HG03558 (cell line): ENCODE measurements around the gene HDAC7.

ENCODE experiments used
- ATAC-seq: cut with Tn5 transposase; IDR thresholded peaks from one replicate; pipeline ENCODE4 v1.9.1; 2021; ENCODE audit warnings: moderate number of reproducible peaks; ENCODE audit not compliant: unreplicated experiment; ENCODE audit errors: extremely low read depth

Gene HDAC7

DNA sequence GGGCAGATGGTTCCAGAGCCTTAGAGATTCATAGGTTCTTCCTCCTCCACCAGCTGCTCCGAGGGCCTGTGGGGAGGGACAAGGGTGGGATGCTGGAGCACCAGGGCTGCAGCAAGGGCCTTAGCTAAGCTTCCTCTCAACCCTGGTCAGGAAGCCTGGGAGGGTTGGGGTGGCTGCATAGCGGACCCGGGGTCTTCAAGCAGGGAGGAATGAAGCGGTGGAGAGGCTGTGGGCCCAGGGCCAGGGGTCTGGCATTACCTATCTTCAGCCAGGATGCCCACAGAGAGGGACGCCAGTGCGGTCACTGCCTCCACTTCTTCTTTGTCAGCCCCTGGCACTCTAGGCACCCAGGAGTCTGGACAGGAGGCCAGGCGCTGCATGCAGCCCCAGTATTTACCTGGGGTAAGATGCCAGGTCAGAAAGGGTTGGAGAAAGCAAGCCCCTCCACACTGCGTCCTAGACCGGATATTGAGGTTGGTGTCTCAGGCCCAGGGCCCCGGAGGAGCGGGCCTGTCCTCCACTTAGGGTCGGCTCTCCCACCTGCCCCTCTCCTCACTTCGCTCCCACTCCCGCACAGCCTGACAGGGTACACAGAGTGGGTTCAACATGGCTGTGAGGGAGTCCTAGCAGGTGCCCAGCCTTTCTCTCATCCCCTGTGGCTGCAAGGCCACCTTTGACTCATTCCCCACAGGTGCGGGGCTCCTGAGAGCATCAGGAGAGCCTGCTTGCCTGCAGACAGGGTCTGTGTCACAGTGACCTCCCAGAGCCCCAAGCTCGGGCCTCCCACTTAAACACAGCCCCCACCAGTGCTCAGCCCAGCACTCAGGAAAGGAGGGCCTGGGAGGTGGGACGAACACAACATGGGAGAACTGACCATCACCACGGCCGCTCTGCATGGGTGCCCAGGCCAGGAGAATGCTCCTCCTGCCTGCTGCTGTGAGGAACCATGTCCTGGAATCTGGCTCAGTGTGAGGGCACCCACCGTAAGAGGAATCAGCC is 35.6 kb downstream of the HDAC7 start:
- no peak for ATAC-seq

DNA sequence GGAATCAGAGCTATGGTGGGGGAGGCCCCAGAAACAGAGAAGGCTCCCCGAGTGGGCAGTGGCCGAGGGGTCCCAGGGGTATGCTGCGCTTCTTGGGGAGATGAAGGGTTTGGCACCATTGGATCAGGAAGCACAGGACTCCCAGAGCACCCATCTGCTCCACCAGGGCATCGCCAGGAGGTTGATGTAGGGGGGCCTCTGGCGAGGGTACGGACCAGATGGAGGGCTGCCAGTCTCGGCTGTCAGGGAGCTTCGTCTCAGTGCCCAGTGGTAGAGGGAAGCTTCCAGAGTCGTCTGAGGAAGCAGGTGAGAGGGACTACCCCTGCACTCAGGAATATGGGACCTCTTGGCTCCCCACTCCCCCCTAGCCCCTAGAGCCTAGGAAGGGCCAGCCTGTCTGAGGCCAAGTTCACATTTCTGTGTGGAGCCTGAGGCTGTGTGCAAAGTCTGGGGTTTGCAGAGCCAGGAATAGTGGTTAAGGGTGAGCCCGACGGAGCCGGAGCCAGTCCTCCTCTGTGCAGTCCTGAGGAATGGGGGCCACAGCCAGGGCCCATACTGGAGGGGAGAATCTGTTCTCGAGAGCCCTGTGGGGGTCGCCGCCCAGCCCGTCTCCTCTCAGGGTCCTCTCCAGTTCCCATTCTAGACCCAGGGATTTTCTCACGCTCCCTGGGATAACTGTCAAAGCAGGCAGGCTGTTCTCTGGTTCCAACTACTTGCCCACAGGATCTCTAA is 36.5 kb downstream of the HDAC7 start:
- no peak for ATAC-seq

DNA sequence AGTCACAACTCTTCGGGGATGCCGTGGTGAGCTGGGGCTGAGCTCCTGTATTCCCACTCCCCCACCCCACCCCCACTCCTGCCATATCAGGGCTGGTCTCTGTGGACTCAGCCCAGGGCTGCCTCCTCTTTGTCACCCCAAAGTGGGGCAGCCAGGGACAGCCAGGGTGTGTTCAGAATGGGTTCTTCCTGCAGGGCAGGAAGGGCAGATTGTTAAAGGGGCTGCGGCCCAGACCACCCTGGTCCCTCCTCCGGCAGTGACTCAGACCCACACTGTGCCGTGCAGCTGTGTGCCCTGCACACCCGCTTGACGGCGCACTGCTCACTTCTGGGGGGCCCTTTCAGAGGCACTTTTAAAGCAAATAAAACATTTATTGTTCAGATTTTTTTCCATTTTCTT is 37.3 kb downstream of the HDAC7 start:
- ATAC-seq, result no peak

DNA sequence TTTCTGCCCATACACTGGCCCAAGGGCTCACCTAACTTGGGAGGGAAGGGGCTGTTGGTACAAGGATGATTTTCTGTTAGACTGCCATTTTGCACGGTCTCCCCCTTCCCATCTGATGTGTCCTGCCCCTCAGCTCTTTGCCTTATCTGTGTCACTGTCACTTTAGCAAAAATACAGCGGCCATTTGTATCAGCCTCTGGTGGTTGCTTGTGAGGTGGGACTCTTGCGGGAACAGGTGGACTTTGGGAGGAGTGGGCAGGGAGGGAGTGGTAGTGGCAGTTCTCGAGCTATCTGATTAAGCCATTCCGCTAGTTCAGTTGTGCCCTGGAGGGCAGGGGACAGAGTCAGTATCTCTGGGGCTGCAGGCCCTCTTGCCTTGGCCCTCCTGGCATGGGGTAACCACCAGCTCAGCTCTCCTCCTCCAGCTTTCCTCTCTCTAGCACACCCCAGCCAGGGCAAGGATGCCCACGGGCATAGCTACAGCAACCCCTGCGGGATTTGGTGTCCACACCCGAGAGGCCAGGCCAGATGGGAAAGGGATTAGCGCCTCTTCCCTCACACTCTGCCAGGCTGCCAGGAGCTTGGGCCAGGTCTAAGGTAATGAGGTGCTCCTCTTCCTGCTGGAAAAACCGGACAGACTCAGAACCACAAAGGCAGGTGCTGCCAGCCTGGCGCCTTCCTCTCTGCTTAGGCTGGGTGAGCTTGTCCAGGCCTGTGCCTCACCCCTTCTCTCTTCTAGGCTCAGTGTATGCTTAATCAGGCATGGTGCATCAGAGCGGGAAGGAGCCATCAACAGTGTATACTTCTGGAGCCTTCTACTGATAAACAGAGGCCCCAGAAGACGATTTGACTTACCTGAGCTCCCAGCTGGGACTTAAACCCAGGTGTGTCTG is 38.0 kb downstream of the HDAC7 start:
- ATAC-seq, result no peak

DNA sequence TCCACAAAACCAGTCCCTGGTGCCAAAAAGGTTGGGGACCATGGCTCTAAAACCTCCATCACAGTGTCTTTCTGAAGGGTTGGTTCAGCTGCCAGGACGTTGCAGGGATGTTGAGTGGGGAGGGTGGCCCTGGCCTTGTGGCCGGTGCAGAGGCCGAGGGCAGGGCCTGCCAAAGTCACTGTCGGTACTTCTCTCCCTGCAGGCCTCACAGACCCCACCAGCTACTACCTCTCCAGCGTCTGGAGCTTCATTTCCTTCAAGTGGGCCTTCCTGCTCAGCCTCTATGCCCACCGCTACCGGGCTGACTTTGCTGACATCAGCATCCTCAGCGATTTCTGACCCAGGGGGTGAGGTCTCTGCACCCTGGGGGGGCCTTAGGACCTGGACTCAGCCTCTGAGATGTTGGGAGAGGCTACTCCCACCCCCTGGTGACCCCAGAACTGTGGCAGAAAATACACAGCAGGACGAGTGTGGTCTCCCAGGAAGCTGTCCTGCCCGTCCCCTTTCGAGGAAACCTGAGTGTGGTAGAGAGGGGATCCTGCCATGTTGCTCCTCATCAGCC is 39.7 kb downstream of the HDAC7 start:
- ATAC-seq, result no peak

DNA sequence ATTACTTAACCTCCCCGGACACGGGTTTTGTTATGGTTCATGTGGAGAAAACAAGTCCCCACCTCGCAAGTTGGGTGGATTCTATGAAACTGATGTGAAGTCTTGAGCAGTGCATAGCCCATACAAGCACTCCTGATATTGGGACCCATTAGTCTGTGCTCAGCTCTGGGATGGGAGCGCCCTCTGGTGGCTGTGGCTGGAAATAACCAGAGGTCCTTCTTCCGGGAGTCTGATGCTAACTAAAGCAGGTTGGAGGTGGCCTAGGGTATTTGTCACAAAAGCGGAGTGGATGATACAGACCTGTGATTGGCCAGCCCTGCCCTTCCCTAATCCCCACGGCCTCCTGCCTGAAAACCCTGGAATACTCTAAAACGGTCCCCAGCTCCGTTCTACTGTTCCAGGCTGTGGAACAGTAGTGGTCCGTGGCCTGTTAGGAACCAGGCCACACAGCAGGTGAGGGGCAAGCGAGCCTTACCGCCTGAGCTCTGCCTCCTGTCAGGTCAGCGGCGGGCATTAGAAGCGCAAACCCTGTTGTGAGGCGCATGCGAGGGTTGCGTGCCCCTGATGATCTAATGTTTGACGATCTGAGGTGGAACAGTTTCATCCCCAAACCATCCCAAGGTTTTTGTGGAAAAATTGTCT is 40.3 kb downstream of the HDAC7 start:
- ATAC-seq, result no peak

DNA sequence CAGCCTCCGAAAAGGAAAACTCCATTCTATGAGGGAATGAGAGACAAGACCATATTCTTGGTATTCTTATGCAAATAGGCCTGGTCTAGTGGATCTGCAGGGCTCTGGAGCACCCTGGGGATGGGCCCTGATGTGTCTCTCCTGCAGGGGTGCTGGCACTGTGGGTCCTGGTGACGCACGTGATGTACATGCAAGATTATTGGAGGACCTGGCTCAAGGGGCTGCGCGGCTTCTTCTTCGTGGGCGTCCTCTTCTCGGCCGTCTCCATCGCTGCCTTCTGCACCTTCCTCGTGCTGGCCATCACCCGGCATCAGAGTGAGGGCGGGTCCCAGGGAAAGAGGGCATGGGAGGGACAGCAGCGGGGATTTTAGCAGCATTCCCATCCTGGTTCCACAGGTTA is 40.8 kb downstream of the HDAC7 start:
- ATAC-seq, result no peak

DNA sequence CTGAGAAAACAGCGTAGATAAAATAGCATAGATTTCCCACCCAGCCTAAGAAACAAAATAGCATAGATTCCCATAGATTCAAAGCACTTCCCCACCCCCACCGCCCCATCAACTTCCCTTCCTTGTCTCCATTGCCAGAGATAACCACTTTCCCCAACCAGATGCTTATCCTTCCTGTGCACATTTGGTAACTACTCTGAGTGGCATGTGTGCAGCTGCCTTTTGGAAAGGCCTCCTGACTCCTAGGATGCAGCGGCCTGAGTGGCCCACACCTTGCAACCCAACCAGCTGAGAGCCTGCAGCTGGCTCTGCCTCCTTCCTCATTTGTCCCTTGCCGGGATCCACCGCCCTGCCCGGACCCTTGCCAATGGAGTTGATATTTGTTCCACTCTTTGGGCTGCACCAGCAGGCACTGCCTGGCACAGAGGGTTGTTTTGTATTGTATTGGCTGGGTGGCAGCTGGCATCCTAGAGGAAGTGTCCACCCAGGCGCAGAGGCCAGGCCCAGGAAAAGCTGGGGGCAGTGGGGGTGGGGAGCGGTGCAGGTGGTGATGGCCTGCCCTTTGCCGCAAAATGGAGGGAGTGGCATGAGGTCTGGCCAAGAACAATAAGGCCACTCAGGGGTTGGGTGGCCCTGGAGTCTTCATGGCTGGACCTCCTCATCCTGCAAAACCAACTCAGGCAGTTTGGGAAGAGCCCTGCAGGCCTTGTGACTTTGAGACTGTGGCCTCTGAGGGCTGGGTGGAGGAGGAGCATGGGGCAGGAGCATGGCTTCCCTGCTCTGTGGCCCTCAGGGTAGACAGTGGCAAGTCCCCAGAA is 41.8 kb downstream of the HDAC7 start:
- ATAC-seq, result no peak

DNA sequence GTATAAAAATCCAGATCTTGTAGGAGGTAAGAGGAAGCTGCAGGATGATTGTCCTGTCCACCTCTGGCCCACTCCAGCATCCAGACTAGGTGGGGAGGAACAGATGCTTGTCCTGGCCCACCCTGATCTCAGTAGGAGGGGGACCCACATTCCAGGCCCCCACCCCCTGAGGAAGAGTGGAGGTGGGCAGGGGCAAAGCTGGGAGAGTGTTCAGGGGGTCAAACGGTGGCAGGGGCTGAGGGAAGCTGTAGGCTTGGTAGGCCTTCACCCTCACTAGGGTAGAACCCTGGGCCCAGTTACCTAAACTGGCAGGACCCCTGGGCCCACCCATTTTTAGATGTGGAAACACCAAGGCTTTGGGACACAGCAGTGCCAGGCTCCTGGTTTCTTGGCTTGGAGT is 42.6 kb downstream of the HDAC7 start:
- ATAC-seq, result no peak

DNA sequence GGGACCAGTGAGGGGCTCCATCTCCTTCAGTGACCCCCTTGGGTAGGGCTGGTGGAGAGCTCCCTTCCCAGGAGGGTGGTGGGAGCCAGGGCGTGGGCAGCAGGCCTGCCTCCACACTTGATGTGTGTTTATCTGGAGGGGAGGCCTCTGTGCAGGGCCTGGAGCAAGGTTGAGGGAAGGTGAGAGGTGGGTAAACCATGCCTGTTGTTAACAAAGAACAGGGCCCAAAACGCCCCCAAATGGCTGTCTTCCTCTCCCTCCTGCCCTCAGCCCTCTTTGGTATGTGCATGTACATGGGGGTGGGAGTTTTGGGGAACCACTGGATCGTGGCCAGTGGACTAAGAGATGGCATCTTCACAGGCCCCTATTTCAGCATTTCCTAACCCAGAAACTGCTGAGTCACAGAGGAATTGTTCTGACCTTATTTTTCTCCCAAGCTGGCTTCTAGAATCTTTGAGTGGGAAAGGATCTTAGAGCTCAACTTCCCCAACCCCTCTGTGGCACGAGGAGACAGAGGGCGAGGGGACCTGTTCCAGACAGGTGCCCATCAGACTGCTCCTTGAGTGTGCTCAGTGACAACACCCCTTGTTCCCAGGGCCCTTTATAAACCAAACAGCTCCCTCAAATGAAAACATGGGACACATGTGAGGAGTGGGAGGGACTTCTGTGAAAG is 43.1 kb downstream of the HDAC7 start:
- no peak for ATAC-seq

DNA sequence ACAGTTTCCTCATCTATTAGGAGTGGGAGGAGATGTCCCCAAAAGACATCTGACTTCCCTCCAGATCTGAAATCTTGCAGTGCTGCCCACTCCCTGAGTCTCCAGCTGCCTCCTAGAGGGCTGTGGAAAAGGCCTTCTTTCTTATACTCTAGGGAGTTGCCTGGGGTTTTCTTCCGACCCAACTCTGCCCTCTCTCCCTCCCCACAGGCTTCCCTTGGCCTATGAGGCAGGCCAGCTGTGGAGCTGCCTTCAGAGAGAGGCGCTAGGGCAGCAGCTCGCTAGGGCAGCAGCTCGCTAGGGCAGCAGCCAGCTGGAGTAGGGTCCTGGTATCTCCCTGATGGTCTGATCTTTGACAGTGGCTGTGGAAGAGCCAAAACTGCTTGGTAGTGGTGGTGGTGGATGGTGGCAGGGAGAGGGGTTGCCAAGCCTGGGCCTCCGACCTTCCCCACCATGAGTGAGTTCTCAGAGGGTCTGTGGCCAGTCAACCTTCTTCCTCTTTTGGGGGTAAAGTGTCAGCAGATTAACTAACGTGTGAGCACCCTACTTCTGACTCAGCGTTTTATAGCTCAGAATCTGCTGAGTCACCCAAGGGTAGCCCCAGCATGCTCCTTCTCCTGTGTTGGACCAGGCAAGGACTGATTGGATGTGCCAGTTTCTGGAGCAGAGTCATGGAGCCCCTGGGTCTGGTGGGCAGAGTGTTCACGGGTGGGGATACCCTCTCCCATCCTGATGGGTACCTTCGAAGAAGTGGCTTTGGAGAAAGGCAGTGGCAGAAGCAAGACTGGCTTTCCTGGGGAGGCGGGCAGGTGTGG is 44.4 kb downstream of the HDAC7 start:
- no peak for ATAC-seq

DNA sequence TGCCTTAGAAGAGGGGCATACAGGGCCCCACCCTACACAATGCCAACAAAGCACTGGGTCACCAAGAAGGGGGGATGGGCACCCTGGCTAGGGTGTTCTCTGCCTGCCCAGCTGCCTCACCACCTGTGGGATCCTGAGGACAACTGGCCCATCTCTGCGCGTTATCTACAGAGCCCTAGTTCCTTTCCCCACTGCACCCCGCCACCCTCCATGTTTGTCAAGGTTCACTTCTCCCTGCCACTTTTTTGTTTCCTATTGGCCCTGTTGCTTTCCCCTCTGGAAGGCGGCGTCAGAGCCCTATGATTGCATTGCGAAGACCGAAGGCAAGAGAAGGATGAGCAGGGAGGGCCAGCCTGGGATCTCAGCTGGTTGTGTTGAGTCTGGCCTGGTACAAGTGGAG is 45.0 kb downstream of the HDAC7 start:
- ATAC-seq, result no peak

DNA sequence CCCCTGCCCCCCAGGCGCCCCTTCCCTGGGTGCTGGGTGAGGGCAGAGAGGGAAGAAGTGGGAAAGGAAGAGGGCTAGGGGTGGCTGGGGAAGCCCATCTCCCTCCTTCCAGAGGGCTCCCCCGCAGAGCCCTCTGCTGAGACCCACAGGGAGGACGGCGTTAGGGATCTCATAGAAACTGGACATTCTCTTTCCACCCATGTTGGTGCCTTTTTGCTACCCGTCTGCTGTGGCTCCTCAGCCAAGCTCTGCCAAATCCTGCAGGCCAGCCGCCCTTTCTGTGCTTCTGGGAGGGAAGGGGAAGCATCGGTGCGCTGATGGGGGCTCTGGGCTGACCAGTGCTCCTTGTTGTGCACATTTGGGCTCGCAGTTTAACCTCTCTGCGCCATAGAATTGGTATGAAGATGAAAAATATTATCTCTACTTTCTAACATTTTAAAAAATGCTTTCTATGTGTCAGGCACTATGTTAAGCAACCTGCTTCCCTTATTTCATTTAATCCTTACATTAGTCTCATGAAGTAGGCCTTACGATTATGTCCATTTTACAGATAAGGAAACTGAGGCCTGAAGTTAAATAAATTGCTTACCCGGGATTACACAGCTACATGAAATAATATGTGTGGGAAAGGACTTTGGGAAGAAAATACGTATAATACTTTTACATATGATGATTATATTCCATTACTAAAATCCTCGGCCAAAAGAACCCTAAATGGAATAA is 45.7 kb downstream of the HDAC7 start:
- ATAC-seq, result no peak

DNA sequence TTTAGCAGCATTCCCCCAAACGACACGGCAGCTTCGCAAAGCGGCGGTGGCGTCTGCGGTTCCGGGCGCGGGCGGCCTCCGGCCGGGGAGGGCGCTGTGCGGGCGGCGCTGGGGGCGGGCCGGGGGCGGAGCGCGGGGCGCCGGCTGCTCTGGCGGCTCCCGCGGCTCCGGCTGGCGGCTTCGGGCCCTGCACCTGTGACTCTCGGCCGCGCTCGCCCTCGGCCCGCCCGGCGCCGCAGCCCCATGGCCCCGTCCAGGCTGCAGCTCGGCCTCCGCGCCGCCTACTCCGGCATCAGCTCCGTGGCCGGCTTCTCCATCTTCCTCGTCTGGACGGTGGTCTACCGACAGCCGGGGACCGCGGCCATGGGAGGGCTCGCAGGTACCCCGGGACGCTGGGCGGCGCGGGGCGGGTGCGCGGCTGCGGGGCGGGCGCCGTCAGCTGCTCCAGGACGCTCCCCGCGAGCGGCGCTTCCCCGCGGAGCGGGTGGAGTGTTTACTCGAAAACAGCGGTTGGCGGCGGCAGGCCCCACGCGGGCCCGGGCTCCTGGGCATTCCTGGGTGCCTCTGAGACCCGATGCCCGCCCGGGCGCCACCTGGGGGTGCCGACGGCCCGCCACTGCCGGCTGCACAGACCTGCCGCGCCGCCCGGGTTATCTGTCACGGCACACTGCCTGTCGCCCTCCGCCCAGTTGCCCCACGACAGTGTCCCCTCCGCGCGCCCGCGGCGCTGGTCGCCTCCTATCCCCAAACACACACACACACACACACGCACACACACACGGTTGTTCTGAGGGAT is 46.4 kb downstream of the HDAC7 start, which contains the start of gene SLC48A1:
TSS of gene SLC48A1 (plus strand) at position 177 of the 796 bp plus-strand sequence. CDS start at position 244, 67 bp downstream.
- peak; percentile 44 for ATAC-seq

DNA sequence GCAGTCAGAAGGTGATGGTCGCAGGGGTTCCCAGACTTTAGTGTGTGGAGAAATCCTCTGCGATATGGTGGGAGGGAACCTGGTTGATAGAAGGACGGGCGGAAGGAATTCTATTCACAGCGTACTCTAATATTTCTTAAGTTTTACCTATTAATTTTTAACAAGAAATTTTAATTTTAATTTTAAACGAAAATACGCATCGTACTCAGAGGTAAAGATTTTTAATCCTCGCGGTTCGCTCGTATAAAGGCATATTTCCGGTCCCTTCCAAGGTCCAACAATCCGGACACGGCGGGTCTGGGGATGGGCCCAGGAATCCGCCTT is 47.0 kb downstream of the HDAC7 start:
- ATAC-seq, result no peak

DNA sequence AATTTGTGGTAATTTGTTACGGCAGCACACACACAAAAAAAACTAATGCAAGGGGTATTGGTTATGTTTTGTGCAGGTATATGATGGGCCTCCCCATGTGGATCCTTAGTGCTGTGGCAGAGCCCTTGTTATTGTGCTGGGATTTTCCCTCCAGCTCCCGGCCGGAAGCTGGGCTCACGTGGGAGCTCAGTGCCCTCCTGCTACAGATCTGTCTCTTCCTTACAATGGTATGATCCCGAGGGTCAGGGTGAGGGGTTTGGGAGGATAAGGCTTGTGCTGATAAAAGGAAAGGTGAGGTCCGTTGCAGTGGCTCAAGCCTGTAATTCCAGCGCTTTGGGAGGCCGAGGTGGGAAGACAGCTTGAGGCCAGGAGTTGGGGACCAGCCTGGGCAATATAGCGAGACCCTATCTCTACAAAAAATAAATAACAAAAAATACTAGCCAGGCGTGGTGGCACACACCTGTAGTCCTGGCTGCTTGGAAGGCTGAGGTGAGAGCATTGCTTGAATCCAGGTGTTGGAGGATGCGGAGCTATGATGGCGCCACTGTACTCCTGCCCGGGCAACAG is 47.5 kb downstream of the HDAC7 start:
- ATAC-seq, result no peak
